Lung (tissue), 12 donors: ENCODE measurements around the gene PPP1R1C. TPM values are rescaled to one million over a fixed set of nuclear protein-coding genes. Genes with fewer than 3 reads are reported as not detected.

Source experiments
- ATAC-seq: fragments of 200-7000 bp; cut with Tn5 transposase; one replicate; pipeline ENCODE4 v1.9.1; 2020; ENCODE audit warnings: moderate number of reproducible peaks; ENCODE audit not compliant: insufficient read depth, low FRiP score
- DNase-seq, 3 donors: peaks; one replicate each; pipeline ENCODE4 v3.0.0-alpha.2; 2013 to 2017
- H3K27ac ChIP-seq, 2 donors: one replicate each; pipeline ENCODE4 v1.5.1; 2013; ENCODE audit warnings: mild to moderate bottlenecking in 2 of 2, moderate library complexity in 2 of 2, control low read depth in 1 of 2, inconsistent platforms in 1 of 2, low read depth in 1 of 2, low read length in 1 of 2
- H3K27me3 ChIP-seq, 3 donors: one replicate each; pipeline ENCODE4 v1.5.1; 2013; ENCODE audit warnings: low read length in 2 of 3; ENCODE audit not compliant: control insufficient read depth in 3 of 3, insufficient read depth in 3 of 3
- H3K36me3 ChIP-seq, 4 donors: one replicate each; pipeline ENCODE4 v1.5.1; 2013; ENCODE audit warnings: low read length in 4 of 4, mild to moderate bottlenecking in 1 of 4, moderate library complexity in 1 of 4; ENCODE audit not compliant: control insufficient read depth in 4 of 4, insufficient read depth in 4 of 4
- H3K4me1 ChIP-seq, 5 donors: one replicate each; pipeline ENCODE4 v1.5.1; 2013; ENCODE audit warnings: low read length in 5 of 5, mild to moderate bottlenecking in 2 of 5, moderate library complexity in 1 of 5; ENCODE audit not compliant: control insufficient read depth in 5 of 5, insufficient read depth in 5 of 5
- H3K4me3 ChIP-seq: one replicate; pipeline ENCODE4 v1.5.1; 2013; ENCODE audit warnings: mild to moderate bottlenecking, control low read depth, moderate library complexity
- H3K9ac ChIP-seq, 2 donors: one replicate each; pipeline ENCODE4 v1.5.1; 2013; ENCODE audit warnings: low read length in 2 of 2, control low read depth in 1 of 2; ENCODE audit not compliant: insufficient read depth in 1 of 2
- H3K9me3 ChIP-seq, 4 donors: one replicate each; pipeline ENCODE4 v1.5.1; 2013; ENCODE audit warnings: low read length in 3 of 4, mild to moderate bottlenecking in 1 of 4, moderate library complexity in 1 of 4; ENCODE audit not compliant: control insufficient read depth in 4 of 4, insufficient read depth in 3 of 4
- CTCF ChIP-seq: IDR thresholded peaks from 2 replicates; pipeline ENCODE4 v1.5.1; 2012; ENCODE audit warnings: mild to moderate bottlenecking; ENCODE audit errors: control extremely low read depth, extremely low read depth
- WGBS, 2 donors: extraction: QIAGEN DNeasy Blood & Tissue Kit; methylation state at CpG; one replicate each; pipeline ENCODE4 v1.1.7; 2013; 5-methylcytosine and 5-hydroxymethylcytosine counted together
- polyA plus RNA-seq, 2 donors: library from polyadenylated mRNA; stranded (reverse); fragments of 200-250 nt; gene quantifications; one replicate each; pipeline ENCODE4 v1.2.1, GENCODE V29; 2013
- total RNA-seq, 2 donors: library from RNA; depleted of rRNA in 1 of 2; stranded (reverse); fragments of >200 nt in 1 of 2; gene quantifications; one replicate each; pipeline ENCODE4 v1.2.1, GENCODE V29; 2014 to 2021
- donor health status: control.
- donor health status: control.
- donor health status: Bipolar disorder and iron deficiency.
- donor health status: healthy.
- donor health status: DM: yes; HTN: yes; CAD: no.

Gene PPP1R1C
- total and polyA plus RNA-seq, 4 donors, result 1.2 to 6.3 (median 4.5) TPM

DNA sequence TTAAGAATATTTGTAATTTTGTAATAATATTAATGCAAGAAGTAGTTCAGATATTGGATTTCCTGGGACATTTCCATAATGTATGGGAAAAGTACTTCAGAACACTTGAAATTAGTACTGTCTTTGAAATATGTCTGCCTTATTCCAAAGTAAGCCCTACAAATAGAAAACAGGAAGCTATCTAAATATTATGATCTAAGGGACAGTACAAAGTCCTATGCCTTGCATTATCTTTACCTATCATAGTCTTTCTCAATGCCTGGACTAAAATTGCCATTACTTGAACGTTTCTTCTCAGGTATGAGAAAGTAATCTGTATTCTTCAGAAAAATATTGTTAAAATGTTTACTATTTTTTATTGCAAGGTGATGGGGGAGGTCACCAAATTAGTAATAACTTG is 113.0 kb downstream of the PPP1R1C start:
- Histone ChIP-seq H3K9ac (no peak overlapping the region), H3K27ac (no peak overlapping the region), H3K4me1 (peaks cover 0 to 3% (median 0%) of the 10 kb centered on the region in 5 donors), H3K4me3 (no peak overlapping the region), H3K36me3 (no peaks in the 10 kb centered on the region), H3K27me3 (no peaks in the 10 kb centered on the region), H3K9me3 (no peaks in the 10 kb centered on the region)
- WGBS, 2 donors, result 76 to 86% methylated on average over 1 of the region's 1 CpG
- ATAC-seq (no peak), DNase-seq (no peak)
- TF ChIP-seq CTCF, result no peak

DNA sequence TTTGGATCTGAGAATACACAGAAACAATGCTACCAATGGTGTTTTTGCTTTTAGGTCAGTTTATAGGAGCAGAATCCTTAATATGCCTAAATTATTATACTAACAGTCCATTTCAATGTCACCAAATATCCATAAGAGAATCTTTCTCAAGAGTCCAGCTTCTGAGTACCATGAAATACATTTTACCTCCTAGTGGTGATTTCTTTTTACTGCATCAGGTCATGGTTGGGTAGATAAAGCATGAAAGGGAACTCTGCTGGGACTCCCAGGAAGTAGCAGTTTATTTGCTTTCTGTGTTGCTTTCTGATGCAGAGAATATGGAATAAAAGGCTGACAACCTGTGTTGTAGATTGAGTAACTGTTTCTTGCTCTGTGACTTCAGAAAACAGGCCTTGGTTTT is 115.6 kb downstream of the PPP1R1C start:
- H3K9ac ChIP-seq, result no peak overlapping the region
- no peak for TF ChIP-seq CTCF
- peaks cover 0 to 3% (median 0%) of the 10 kb centered on the region in 5 donors for H3K4me1 ChIP-seq
- no peak for ATAC-seq
- H3K4me3 ChIP-seq, result no peak overlapping the region
- H3K27me3 ChIP-seq, result no peaks in the 10 kb centered on the region
- H3K9me3 ChIP-seq, result no peaks in the 10 kb centered on the region
- DNase-seq, result no peak
- H3K27ac ChIP-seq, result no peak overlapping the region
- H3K36me3 ChIP-seq, result no peaks in the 10 kb centered on the region

DNA sequence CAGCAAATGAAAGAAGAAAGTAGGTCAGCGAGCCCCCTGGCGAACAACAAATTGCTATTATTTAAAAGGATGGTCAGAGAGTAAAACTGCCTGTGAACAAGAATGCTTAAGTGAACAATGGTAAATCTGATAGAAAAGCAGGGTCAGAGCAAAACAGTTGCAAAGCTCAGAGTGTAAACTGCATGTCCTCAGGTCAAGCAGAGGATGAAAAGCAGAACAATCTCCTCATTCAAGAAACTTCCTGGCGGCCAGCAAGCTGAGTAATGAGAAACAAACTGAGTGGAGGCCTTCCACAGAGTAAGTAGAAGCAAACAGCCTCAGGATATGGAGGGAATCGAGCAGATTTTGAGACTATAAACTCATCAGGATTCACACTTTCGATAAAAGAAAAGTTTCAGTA is 117.9 kb downstream of the PPP1R1C start:
- H3K36me3 ChIP-seq, result no peaks in the 10 kb centered on the region
- no peaks in the 10 kb centered on the region for H3K9me3 ChIP-seq
- H3K9ac ChIP-seq, result no peak overlapping the region
- no peaks in the 10 kb centered on the region for H3K27me3 ChIP-seq
- no peak overlapping the region for H3K27ac ChIP-seq
- TF ChIP-seq CTCF, result no peak
- WGBS, 2 donors, result 83 to 86% methylated on average over 5 of the region's 5 CpGs
- DNase-seq (no peak), ATAC-seq (no peak)
- no peak overlapping the region for H3K4me3 ChIP-seq
- no peaks in the 10 kb centered on the region for H3K4me1 ChIP-seq

- H3K4me3 ChIP-seq, result no peak overlapping the region
- H3K36me3 ChIP-seq, result no peaks in the 10 kb centered on the region
- no peak overlapping the region for H3K27ac ChIP-seq
- WGBS, 2 donors, result 78 to 86% methylated on average over 1 of the region's 1 CpG
- ATAC-seq (no peak), DNase-seq (no peak)
- no peak for TF ChIP-seq CTCF
- peaks cover 0 to 2% (median 0%) of the 10 kb centered on the region in 5 donors for H3K4me1 ChIP-seq
- no peak overlapping the region for H3K9ac ChIP-seq
- H3K9me3 ChIP-seq, result no peaks in the 10 kb centered on the region
- H3K27me3 ChIP-seq, result no peaks in the 10 kb centered on the region
These were observed 124.7 kb downstream of the PPP1R1C start for GRCh38 chr2:182110347-182110746.
